HepG2 (cell line): ENCODE data around the gene CDC42EP4. TPM values are rescaled to one million over a fixed set of nuclear protein-coding genes. Genes with fewer than 3 reads are reported as not detected.
A peak's percentile ranks its signal among the peaks of the same experiment; 100 is the strongest.

Experiments used
- CEBPZ ChIP-seq: IDR thresholded peaks from 2 replicates; pipeline ENCODE4 v1.6.1; 2012; ENCODE audit warnings: low read length, improper control_type of control experiment
- EED ChIP-seq: sonication (generic); formaldehyde crosslinking; IDR thresholded peaks from 2 replicates; pipeline ENCODE4 v1.5.0; 2020; ENCODE audit warnings: mild to moderate bottlenecking, missing genetic modification reagents
- GATA4 ChIP-seq: sonication (generic); IDR thresholded peaks from 2 replicates; pipeline ENCODE4 v1.6.1; 2016; ENCODE audit warnings: antibody characterized with exemption, low read depth, borderline replicate concordance
- HDAC1 ChIP-seq: sonication (generic); formaldehyde crosslinking; IDR thresholded peaks from 2 replicates; pipeline ENCODE4 v1.5.1; 2020; ENCODE audit warnings: mild to moderate bottlenecking, missing genetic modification reagents
- KDM2A ChIP-seq: sonication (generic); formaldehyde crosslinking; IDR thresholded peaks from 2 replicates; pipeline ENCODE4 v1.4.0; 2020; ENCODE audit warnings: low read depth, missing genetic modification reagents, borderline replicate concordance
- MED13 ChIP-seq: sonication (generic); formaldehyde crosslinking; IDR thresholded peaks from 2 replicates; pipeline ENCODE4 v1.5.0; 2020; ENCODE audit warnings: missing genetic modification reagents
- NFAT5 ChIP-seq: sonication (generic); formaldehyde crosslinking; IDR thresholded peaks from 2 replicates; pipeline ENCODE4 v1.4.0; 2020; ENCODE audit warnings: missing genetic modification reagents
- NFYB ChIP-seq: sonication (generic); formaldehyde crosslinking; IDR thresholded peaks from 2 replicates; pipeline ENCODE4 v1.4.0; 2020; ENCODE audit warnings: missing genetic modification reagents
- PTBP1 ChIP-seq: fragments of 200-400 bp; formaldehyde crosslinking; IDR thresholded peaks from 2 replicates; pipeline ENCODE4 v1.6.1; 2018; ENCODE audit warnings: low read length, low read depth; ENCODE audit not compliant: poor library complexity, severe bottlenecking
- RORA ChIP-seq: sonication (generic); formaldehyde crosslinking; IDR thresholded peaks from 2 replicates; pipeline ENCODE4 v1.5.0; 2020; ENCODE audit warnings: mild to moderate bottlenecking, missing genetic modification reagents, moderate library complexity
- SIN3A ChIP-seq: IDR thresholded peaks from 2 replicates; pipeline ENCODE4 v1.6.1; 2011; ENCODE audit warnings: low read depth, mild to moderate bottlenecking, control low read depth, low read length, borderline replicate concordance
- SRY ChIP-seq: sonication (generic); formaldehyde crosslinking; IDR thresholded peaks from 2 replicates; pipeline ENCODE4 v1.8.0; 2022; ENCODE audit warnings: mild to moderate bottlenecking, missing genetic modification reagents
- ZBTB14 ChIP-seq: sonication (generic); formaldehyde crosslinking; IDR thresholded peaks from 2 replicates; pipeline ENCODE4 v1.4.0; 2020; ENCODE audit warnings: missing genetic modification reagents
- ZBTB44 ChIP-seq: sonication (generic); formaldehyde crosslinking; IDR thresholded peaks from 2 replicates; pipeline ENCODE4 v1.4.0; 2020; ENCODE audit warnings: missing genetic modification reagents
- ZNF441 ChIP-seq: sonication (generic); formaldehyde crosslinking; IDR thresholded peaks from 2 replicates; pipeline ENCODE4 v1.7.0; 2021; ENCODE audit warnings: missing genetic modification reagents, borderline replicate concordance
- ZNF83 ChIP-seq: sonication (generic); formaldehyde crosslinking; IDR thresholded peaks from 2 replicates; pipeline ENCODE4 v1.4.0; 2020; ENCODE audit warnings: missing genetic modification reagents, mild to moderate bottlenecking, borderline replicate concordance
- polyA plus RNA-seq, 8 experiments: library from polyadenylated mRNA; depleted of rRNA in 3 of 8; stranded (reverse) in 7 of 8; unstranded in 1 of 8; fragments of >200 nt; fragmentation: Illumina TruSeq in 4 of 8; extraction: Trizol in 4 of 8; gene quantifications; 2 replicates each; pipeline versions ENCODE4 v1.2.1 to v1.2.3, GENCODE V29; 2011 to 2016; ENCODE audit warnings: low read depth in 4 of 8, missing spikeins in 1 of 8, mixed read lengths in 1 of 8; ENCODE audit not compliant: insufficient read depth in 1 of 8
- total RNA-seq, 5 experiments: library from RNA; depleted of rRNA; stranded (reverse); fragments of >200 nt; fragmentation: Illumina TruSeq; extraction: Trizol; gene quantifications; 2 replicates each; pipeline ENCODE4 v1.2.3, GENCODE V29; 2016; ENCODE audit warnings: low read depth in 1 of 5

The CDC42EP4 gene
- total and polyA plus RNA-seq, 2 of the 13 experiments (the other 11 are each of a cell fraction or from before 2014, with no cell fraction given) = 19.0 to 54.0 TPM

- no peak for TF ChIP-seq RORA (CRISPR knock-in tag)
- TF ChIP-seq GATA4 = peak; percentile 79; the same call in 1 of the 2 replicates
- TF ChIP-seq ZNF441 (CRISPR knock-in tag) = peak; percentile 45; the same call in 1 of the 2 replicates
- TF ChIP-seq KDM2A (CRISPR knock-in tag) = peak; percentile 88
- peak; percentile 66; the same call in 1 of the 2 replicates for TF ChIP-seq ZNF83 (CRISPR knock-in tag)
- no peak for TF ChIP-seq PTBP1
- peak; percentile 83; the same call in 1 of the 2 replicates for TF ChIP-seq MED13
- no peak for TF ChIP-seq ZBTB44
- TF ChIP-seq SIN3A = peak; percentile 77; the same call in 1 of the 2 replicates
- no peak for TF ChIP-seq CEBPZ
- no peak for TF ChIP-seq ZBTB14 (CRISPR knock-in tag)
- no peak for TF ChIP-seq EED (CRISPR knock-in tag)
- TF ChIP-seq HDAC1 = peak; percentile 91
- TF ChIP-seq NFYB = 0 out of 2 replicates have a peak, but pooled peaks have one; percentile 4
- no peak for TF ChIP-seq SRY
- TF ChIP-seq NFAT5 (CRISPR knock-in tag) = no peak
These were observed 3.6 kb downstream of the CDC42EP4 start (continued) for GRCh38 chr17:73308017-73308823.
